RKO (cell line): ENCODE measurements around the gene FKBP5.
A peak's percentile ranks its signal among the peaks of the same experiment; 100 is the strongest.
"Not testable (repeated sequence)": the region's sequence is repeated elsewhere in the genome, so short reads cannot be mapped to it uniquely, and the experiment has no call there.

Experiments
- DNase-seq: peaks from one replicate; pipeline ENCODE4 v3.0.0-alpha.2; 2016; ENCODE audit warnings: low spot score

Gene FKBP5

DNA sequence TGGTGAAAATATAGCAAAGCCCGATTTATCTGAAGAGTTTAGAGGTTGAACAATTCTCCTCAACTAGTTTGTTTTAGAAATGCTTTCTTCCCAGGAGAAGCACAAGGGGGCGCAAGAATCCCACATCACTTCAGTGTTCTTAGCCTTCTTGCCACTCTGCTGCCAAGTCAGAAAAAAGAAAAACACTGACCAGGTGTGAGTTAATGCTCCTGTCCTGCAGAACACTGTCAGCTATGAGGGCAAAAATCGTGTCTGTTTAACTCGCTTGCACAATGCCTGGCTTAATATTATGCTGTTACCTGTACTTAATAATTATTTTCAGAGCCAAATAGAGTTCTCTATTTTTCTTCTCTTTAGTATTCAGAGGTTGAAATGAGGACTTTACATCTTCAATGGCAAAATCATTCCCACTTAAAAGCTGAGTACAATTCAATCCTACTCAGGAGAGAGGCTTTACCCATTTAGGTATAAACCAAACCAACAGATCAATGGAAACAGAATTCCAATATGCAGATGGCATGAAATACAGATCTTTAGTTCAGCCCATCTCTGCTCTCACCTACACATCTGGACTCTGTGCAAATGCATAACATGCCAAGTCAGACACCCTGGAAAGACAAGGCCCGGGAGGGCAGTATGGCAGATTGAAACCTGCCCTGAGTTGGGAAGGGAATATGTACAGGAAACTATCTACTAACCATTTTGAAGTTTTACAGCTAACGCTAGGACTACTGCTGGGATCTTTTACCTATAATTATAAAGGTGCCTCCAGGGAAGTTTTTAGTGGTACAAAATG, 104.6 kb downstream of the FKBP5 start:
- DNase-seq, result peak; percentile 77

DNA sequence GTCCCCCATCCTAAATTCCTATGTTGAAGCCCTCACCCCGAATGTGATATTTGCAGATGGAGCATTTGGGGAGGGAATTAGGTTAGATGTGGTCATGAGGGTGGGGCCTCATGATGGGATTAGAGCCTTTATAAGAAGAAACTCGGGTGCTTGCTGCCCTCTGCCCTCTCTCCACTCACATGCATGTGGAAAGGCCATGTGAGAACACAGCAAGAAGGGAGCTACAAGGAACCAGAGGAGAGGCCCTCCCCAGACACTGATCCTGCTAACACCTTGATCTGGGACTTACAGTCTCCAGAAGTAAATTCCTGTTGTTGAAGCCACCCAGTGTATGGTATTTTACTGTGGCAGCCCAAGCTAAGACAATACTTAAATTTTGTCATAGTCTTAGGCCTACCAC, 106.4 kb downstream of the FKBP5 start:
- DNase-seq, result no peak

GRCh38 chr6:35581633-35582032, 107.1 kb downstream of the FKBP5 start:
- DNase-seq, result no peak

DNA sequence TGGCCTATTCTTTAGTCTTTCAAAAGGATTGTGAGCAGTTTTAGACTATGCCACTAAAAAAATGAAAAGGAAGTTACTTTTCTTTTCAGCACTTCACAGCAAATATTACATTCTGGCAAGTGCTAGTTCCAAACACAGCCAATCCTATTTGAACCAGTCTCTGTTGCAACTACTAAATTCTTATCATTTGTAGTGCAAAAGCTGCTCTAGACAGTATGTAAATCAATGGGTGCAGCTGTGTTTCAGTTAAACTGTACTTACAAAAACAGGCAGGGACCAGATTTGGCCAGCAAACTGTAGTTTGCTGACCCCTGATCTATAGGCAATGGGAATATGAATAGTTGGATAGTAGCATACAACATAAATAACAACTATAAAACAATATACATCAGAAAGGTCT, 107.9 kb downstream of the FKBP5 start:
- no peak for DNase-seq

GRCh38 chr6:35576682-35577081, 112.0 kb downstream of the FKBP5 start:
- DNase-seq, result no peak

GRCh38 chr6:35573495-35574110, 115.1 kb downstream of the FKBP5 start:
- no peak for DNase-seq

DNA sequence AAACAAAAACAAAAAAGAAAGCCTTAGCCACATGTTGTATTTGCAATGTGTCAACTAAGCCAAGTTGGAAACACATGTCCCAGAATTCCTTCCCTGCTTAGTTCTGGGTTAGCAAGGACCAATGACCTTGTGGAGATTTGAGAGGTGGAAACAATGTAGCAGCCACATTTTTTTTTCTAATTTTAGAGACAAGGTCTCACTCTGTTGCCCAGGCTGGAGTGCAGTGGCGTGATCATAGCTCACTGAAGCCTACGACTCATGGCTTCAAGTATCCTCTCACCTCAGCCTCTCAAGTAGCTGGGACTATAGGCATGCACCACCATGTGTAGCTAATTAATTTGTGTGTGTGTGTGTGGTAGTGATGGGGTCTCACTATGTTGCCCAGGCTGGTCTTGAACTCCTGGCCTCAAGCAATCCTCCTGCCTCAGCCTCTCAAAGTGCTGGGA, 117.8 kb downstream of the FKBP5 start:
- DNase-seq, result not testable (repeated sequence)

- no peak for DNase-seq
Measured at GRCh38 chr6:35569011-35569461, 119.7 kb downstream of the FKBP5 start.

- no peak for DNase-seq
Measured at GRCh38 chr6:35566794-35567193, 121.9 kb downstream of the FKBP5 start.

DNA sequence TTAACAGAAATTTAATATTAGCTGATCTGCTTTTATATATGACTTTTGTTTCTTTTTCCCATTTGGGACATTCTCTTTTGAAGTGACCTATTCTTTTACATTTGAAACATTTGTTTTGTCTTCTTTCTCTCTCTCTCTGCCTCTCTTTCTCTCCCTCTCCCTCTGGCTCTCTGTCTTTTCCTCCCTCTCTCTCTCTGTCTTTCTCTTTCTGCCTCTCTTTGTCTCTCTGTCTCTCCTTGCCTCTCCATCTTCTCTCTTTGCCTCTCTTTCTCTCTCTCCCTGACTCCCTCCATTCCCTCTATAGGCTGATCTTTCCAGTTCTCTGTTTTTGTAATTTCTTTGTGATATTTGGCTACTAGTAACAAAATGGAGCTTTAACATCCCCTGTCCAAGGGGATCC, 124.0 kb downstream of the FKBP5 start:
- DNase-seq, result no peak

- DNase-seq, result peak; percentile 52
Measured at GRCh38 chr6:35562060-35562459, 126.7 kb downstream of the FKBP5 start.

- DNase-seq, result no peak
Measured at GRCh38 chr6:35561113-35561512, 127.6 kb downstream of the FKBP5 start.

DNA sequence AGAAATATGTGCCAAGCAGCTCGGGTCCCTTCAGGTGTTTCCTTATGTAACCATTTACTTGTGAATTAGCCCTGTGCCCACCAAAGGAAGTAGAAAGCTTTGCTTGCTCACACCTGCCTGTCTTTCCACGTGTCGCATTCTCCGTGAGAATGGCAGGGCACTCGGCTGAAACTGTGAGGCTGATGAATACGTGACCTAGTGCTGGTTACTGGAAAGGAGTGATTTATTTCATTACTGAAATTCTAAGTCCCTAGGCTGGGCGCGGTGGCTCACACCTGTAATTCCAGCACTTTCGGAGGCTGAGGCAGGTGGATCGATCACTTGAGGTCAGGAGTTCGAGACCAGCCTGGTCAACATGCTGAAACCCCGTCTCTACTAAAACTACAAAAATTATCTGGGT, 130.1 kb downstream of the FKBP5 start:
- no peak for DNase-seq

DNA sequence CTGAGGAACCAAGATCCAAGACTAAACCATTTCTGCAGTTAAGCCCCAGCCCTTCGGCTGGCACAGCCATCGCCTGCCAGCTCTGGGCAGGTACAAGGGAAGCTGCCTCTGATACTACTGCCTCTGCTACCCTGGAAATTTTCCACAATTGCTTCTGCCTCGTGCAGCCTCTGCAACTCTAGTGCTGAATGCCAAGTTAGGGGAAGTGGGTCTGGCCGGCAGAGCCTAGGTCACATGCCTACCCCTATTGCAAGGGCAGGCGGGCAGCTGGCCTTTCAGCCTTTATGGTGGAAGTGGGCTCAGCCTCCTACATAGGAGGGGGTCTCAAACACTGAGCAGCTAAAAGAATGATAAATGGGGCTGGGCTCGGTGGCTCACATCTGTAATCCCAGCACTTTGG, 131.5 kb downstream of the FKBP5 start:
- DNase-seq, result no peak

GRCh38 chr6:35554811-35555210, 133.9 kb downstream of the FKBP5 start:
- no peak for DNase-seq

DNA sequence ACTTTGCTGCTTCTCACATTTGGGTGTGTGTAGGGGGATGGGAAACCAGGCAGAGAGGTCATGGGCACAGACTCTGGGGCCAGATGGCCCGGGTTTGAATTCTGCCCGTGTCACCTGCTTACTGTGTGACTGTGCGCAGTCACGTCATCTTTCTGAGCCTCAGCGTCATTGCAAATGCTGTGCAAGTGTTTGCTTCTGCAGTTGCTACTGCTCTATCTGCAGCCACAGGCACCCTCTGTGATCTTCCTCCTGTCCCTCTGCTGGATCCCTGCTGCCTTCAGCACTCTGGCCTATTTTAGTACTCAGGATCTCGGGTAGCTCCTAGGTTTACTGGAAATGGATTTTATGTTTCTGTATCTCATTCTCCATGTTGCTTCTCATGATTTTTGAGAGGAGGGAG, 135.4 kb downstream of the FKBP5 start:
- DNase-seq, result no peak

- DNase-seq, result peak; percentile 45
Measured at GRCh38 chr6:35552285-35552917, 136.3 kb downstream of the FKBP5 start.

- DNase-seq, result no peak
Measured at GRCh38 chr6:35550437-35550836, 138.3 kb downstream of the FKBP5 start.

DNA sequence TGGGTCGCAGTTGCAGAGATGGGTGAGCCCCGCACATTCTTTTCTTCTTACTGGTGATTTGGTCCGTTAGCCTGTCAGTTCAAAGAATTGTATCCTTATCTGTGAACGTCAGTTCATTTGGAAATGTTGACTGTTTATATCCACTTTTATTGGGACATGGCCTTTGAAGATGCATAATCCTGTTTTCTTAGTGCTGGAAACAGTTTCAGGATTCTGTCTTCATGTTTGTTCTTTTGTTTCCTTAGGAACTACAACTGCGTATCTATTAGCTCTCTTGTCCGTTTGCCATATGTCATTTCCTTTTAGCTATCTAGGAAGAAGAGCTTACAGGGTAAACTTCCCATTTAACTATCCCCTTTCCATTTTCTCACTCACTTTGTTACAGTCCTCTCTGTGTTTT, 141.0 kb downstream of the FKBP5 start:
- DNase-seq, result no peak

GRCh38 chr6:35544769-35545361, 143.8 kb downstream of the FKBP5 start:
- DNase-seq, result no peak

DNA sequence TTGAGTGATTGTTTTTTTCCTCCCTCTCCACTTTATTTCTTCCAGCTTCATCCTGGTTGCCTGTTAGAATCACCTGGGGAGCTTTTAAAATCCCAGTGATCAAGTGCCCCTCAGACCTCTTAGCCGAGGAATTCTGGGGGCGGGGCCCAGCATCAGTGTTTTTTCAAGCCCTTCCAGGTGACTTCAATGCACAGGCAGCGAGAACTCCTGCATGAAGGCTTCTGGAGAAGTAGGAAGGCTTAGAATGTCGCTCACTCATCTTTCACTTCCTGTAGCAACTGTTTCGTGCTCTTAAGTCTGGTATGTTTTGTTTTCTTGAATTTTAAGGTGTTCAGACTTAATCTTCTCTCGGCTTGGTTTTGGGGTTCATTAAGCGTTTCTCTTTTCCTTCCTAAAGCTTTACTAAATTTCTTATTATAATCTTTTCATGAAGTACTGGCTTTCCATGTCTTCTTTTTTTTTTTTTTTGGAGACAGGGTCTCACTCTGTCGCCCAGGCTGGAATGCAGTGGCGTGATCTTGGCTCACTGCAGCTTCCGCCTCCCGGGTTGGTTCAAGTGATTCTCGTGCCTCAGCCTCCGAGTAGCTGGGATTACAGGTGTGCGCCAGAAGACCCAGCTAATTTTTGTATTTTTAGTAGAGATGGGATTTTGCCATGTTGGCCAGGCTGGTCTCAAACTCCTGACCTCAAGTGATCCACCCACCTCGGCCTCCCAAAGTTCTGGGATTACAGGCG, 145.1 kb downstream of the FKBP5 start:
- DNase-seq, result no peak

GRCh38 chr6:35541836-35542235, 146.9 kb downstream of the FKBP5 start:
- DNase-seq, result no peak
